Measurements from ENCODE around the gene TMC7.
"Not testable (repeated sequence)": the region's sequence is repeated elsewhere in the genome, so short reads cannot be mapped to it uniquely, and the experiment has no call there.

Gene TMC7

GRCh38 chr16:18983565-18984434 lies at the start of gene TMC7:
Gene TMC7 (plus strand): TSS chr16:18983934. CDS start chr16:18984064, 130 bp downstream.
- peak; percentile 72 for DNase-seq

DNA sequence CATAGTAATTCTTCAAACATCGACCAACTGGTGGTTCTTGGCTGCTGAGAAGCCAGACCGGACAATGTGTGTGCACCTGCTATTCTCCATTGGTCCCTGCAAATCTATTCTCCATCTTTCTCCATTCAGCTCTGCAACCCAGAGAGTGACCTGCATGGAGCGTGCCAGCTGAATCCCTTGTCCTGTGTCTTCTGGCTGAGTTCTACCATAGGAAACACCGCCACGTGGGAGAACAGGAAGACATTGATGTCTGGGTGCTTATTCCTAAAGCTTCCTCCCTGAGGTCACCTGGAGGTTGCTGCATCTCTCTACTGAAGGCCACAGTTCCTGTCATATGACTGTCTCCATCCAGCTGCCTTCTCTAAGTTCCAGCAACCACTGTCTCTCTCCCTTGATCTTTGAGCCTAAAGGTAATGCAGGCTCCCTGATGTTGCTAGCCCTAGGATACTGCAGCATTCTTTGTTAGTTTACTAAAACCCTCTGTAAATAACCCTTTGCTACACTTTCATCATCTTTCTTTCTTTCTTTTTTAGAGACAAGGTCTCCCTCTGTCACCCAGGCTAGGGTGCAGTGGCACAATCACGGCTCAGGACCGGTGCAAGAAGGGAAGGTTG lies 46.9 kb upstream of the TMC7 start:
- peak; percentile 29 for DNase-seq

DNA sequence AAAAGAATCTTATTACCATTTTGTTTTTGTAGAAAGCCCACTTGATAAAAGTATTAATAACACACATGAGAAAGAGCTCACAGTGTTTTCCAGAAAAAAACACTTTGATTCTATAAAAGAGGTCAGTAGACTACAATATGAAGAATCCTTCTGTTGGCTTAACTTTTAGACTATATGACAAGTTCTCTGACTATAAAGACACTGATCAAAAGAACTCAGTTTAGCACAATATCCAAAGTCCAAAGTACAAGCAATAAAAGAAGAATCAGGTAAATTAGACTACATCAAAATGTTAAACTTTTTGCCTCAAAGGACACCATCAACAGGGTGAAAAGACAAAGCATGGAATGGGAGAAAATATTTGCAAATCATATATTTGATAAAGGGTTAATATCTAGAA lies 46.3 kb upstream of the TMC7 start:
- DNase-seq, result no peak

GRCh38 chr16:18938986-18939385 lies 44.7 kb upstream of the TMC7 start:
- DNase-seq, result no peak

GRCh38 chr16:18941471-18941870 lies 42.3 kb upstream of the TMC7 start:
- no peak for DNase-seq

DNA sequence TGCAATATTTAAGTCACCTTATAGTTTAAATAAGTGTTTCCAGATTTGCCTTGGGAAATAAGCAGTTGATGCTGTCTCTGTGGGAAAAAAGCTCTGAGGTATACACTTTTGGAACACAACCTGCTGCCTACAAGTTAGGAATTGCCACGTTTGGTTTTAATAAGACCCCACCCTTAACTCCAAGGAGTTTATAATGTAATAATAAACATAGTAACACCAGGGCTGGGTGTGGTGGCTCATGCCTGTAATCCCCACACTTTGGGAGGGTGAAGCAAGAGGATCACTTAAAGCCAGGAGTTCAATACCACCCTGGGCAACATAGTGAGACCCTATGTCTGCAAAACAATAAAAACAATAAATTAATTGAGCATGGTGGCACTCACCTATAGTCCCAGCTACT lies 41.7 kb upstream of the TMC7 start:
- no peak for DNase-seq

DNA sequence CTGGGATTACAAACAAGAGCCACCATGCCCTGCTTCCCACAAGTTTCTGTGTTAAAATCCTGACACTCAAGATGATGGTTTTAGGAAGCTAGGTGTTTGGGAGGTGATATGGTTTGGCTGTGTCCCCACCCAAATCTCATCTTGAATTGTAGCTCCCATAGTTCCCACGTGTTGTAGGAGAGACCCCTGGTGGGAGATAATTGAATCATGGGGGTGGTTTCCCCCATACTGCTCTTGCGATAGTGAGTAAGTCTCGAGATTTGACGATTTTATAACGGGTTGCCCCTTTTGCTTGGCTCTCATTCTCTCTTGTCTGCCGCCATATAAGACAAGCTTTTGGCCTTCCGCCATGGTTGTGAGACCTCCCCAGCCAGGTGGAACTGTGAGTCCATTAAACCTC lies 40.3 kb upstream of the TMC7 start:
- no peak for DNase-seq

DNA sequence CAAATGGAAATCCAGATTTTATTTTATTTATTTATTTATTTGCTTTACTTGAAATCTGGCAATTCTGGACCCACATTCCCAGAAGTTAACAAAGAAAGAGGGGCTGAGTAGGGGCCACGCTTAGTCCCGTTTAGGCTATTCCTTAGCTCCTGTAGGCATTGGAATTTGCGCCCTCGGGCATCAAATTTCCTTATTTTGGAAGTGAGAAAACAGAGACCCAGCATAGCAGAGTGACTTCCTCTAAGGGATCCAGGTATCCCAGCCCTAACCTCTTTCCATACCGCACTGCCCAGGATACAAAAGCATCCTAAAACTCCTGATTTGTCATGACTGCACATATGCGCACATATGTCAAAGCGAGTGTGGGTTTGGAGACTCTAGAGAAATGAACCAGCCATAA lies 38.5 kb upstream of the TMC7 start:
- DNase-seq, result no peak

- no peak for DNase-seq
These were observed 35.2 kb upstream of the TMC7 start for GRCh38 chr16:18948372-18949020.

- DNase-seq, result no peak
These were observed 33.1 kb upstream of the TMC7 start for GRCh38 chr16:18950469-18951185.

DNA sequence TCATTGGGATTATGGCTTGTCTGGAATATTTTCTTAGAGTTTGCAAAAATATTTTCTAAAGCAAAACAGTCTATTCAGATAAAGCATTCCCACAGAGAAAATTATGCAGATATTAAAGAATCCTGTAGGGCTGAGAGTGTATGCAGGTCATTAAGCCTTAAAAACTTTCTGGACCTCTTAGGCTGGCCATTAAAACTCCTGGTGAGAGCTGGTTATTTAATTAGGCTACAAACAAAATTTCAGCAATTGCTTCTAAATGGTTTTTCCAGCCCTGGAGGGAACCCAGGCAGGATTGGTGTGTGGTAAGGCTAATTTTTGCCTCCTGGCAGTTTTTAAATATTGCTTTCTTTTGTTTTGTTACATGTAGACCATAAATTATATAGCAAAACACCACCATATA lies 30.2 kb upstream of the TMC7 start:
- no peak for DNase-seq

DNA sequence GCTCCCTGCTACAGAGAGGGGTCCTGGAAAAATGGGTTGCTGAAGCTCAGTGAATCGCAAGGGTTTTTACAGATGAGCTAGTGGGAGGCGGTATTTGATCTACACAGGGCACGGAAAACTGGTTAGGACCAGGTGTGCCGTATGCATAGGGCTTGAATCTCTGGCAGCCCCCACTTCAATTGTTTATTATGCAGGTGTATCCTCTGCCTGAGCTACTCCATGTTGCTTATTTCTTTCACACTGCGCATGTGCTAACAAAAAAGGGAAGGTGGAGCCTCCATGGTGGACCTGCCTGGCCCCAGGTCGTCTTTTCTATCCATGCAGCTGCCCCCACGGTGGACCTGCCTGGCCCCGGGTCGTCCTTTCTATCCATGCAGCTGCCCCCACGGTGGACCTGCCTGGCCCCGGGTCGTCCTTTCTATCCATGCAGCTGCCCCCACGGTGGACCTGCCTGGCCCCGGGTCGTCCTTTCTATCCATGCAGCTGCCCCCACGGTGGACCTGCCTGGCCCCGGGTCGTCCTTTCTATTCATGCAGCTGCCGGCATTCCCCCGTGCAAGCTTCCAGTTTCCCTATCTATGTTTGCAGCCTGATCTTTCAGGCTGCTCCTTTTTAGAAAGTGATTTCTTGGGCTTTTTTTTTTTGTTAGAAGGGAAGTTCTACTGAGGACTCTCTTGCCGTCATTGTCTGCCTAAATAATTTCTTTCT lies 27.7 kb upstream of the TMC7 start:
- DNase-seq, result not testable (repeated sequence)

DNA sequence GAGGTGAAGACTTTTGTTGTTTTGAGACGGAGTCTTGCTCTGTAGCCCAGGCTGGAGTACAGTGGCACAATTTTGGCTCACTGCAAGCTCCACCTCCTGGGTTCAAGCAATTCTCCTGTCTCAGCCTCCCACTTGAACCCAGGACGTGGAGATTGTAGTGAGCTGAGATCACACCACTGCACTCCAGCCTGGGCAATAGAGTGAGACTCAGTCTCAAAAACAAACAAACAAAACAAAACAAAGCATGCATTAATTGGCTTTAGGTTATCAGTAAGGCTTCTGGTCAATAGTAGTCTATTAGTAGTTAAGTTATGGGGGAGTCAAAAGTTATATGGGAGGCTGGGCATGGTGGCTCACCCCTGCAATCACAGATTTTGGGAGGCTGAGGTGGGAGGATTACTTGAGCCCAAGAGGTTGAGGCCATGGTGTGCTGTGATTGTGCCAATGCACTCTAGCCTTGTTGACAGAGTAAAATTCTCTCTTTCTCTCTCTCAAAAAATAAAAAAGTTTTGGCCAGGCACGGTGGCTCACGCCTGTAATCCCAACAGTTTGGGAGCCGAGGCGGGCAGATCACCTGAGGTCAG lies 27.0 kb upstream of the TMC7 start:
- DNase-seq, result not testable (repeated sequence)

GRCh38 chr16:18958621-18959029 lies 25.1 kb upstream of the TMC7 start:
- DNase-seq, result no peak

GRCh38 chr16:18959031-18959505 lies 24.7 kb upstream of the TMC7 start:
- DNase-seq, result no peak

DNA sequence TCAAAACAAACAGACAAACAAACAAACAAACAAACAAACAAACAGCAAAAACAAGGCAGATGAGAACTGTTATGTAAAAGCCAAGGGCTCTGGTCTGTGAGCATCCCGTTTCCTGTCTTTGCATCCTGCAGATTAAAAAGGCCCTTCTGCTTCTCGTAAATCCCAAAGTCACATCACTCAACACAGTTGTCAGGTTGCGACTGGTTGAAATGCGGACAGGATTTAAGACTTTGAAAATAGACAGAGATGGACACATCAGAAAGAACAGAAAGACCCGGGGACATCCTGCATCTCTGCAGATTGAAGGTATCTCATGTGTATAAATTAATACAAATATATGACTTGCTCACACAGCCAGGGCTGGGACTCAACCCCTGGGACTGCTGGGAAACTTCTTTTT lies 18.2 kb upstream of the TMC7 start:
- no peak for DNase-seq

GRCh38 chr16:18966791-18967190 lies 16.9 kb upstream of the TMC7 start:
- no peak for DNase-seq

GRCh38 chr16:18969050-18969854 lies 14.5 kb upstream of the TMC7 start:
- DNase-seq, result peak; percentile 93

- DNase-seq, result no peak
These were observed 13.9 kb upstream of the TMC7 start for GRCh38 chr16:18969855-18970240.

GRCh38 chr16:18975109-18975508 lies 8.6 kb upstream of the TMC7 start:
- DNase-seq, result no peak

DNA sequence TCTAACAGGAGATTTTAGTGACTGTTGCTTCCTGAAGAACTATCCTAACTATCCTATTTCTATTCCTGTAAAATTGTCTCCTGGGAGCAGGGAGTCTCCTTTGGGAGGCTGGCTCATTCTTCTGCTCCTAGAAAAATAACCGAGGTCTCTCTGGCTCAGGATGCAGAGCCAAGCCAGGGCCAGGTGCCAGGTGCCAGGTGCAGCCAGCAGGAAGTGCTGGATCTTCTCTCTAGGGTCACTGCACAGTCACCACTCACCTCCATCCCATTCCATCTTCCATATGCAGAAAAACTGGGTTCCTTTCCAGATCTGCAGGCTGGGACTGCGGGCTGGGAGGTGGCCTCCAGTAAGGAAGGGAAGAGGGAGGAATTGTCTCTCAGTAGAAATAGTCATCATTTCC lies 3.8 kb upstream of the TMC7 start:
- no peak for DNase-seq
